ENCODE measurements around the gene RFX4. TPM values are rescaled to one million over a fixed set of nuclear protein-coding genes. Genes with fewer than 3 reads are reported as not detected.

The RFX4 gene
- total RNA-seq, 1 experiment from 2014 or later, result not detected

GRCh38 chr12:106601031-106601430, 18.2 kb downstream of the RFX4 start:
- Histone ChIP-seq H3K9ac (ENCODE audit: low read length) (no peak overlapping the region), H3K4me2 (ENCODE audit: low read length) (no peak overlapping the region), H3K79me2 (ENCODE audit: insufficient read depth, low read length) (no peaks in the 10 kb centered on the region), H3K9me3 (ENCODE audit: control insufficient read depth in 1 of 2, insufficient read depth in 1 of 2, low read depth in 1 of 2, low read length in 2 of 2) (no peaks in the 10 kb centered on the region), H3K27ac (ENCODE audit: low read depth, low read length) (no peak overlapping the region), H3K4me1 (ENCODE audit: control insufficient read depth in 1 of 2, insufficient read depth in 2 of 2, low read length in 2 of 2) (no peaks in the 10 kb centered on the region), H4K20me1 (ENCODE audit: insufficient read depth) (no peaks in the 10 kb centered on the region), H3K9me2 (ENCODE audit: insufficient read depth) (no peaks in the 10 kb centered on the region), H3K27me3 (ENCODE audit: insufficient read depth, low read length) (no peaks in the 10 kb centered on the region), H2AFZ (ENCODE audit: low read depth, low read length, poor library complexity, severe bottlenecking) (no peak overlapping the region), H3K36me3 (ENCODE audit: control insufficient read depth in 1 of 2, insufficient read depth in 2 of 2, low read length in 2 of 2) (no peaks in the 10 kb centered on the region), H3K4me3 (replicated peaks in 1 of 2; ENCODE audit: low read depth in 1 of 2, low read length in 2 of 2) (no peak overlapping the region)
- no peak for DNase-seq (ENCODE audit: low read depth, low spot score)
- ATAC-seq, result 0 out of 2 replicates have a peak, but pooled peaks have one; percentile 30
- BruUV-seq (replicated peaks), result no TSS peak
- CTCF ChIA-PET, result no interaction called here
- RAD21 ChIA-PET (ENCODE audit: low non-redundant PET in 1 of 2, low total read pairs in 2 of 2, uncharacterized antibody in 2 of 2, unreplicated experiment in 2 of 2), result no interaction called here
- TF ChIP-seq ZNF274 (IDR thresholded peaks at IDR 0.05; ENCODE audit: low read depth, low read length) (no peak), JUND (IDR thresholded peaks at IDR 0.05) (no peak), SIN3A (IDR thresholded peaks at IDR 0.05; ENCODE audit: low read depth) (no peak), ZFX (IDR thresholded peaks at IDR 0.05) (no peak)
- POLR2A ChIA-PET, result no interaction called here
- intact Hi-C loops (cut with micrococcal nuclease), result no loop called here

GRCh38 chr12:106601496-106601895, 18.7 kb downstream of the RFX4 start:
- Histone ChIP-seq H4K20me1 (ENCODE audit: insufficient read depth) (no peaks in the 10 kb centered on the region), H3K4me1 (ENCODE audit: control insufficient read depth in 1 of 2, insufficient read depth in 2 of 2, low read length in 2 of 2) (no peaks in the 10 kb centered on the region), H3K27ac (ENCODE audit: low read depth, low read length) (no peak overlapping the region), H3K9me2 (ENCODE audit: insufficient read depth) (no peaks in the 10 kb centered on the region), H3K4me3 (replicated peaks in 1 of 2; ENCODE audit: low read depth in 1 of 2, low read length in 2 of 2) (no peak overlapping the region), H2AFZ (ENCODE audit: low read depth, low read length, poor library complexity, severe bottlenecking) (no peak overlapping the region), H3K79me2 (ENCODE audit: insufficient read depth, low read length) (no peaks in the 10 kb centered on the region), H3K27me3 (ENCODE audit: insufficient read depth, low read length) (no peaks in the 10 kb centered on the region), H3K9ac (ENCODE audit: low read length) (no peak overlapping the region), H3K36me3 (ENCODE audit: control insufficient read depth in 1 of 2, insufficient read depth in 2 of 2, low read length in 2 of 2) (no peaks in the 10 kb centered on the region), H3K9me3 (ENCODE audit: control insufficient read depth in 1 of 2, insufficient read depth in 1 of 2, low read depth in 1 of 2, low read length in 2 of 2) (no peaks in the 10 kb centered on the region), H3K4me2 (ENCODE audit: low read length) (no peak overlapping the region)
- POLR2A ChIA-PET, result no interaction called here
- CTCF ChIA-PET, result no interaction called here
- ATAC-seq (no peak), DNase-seq (ENCODE audit: low read depth, low spot score) (no peak)
- intact Hi-C loops (cut with micrococcal nuclease), result no loop called here
- RAD21 ChIA-PET (ENCODE audit: low non-redundant PET in 1 of 2, low total read pairs in 2 of 2, uncharacterized antibody in 2 of 2, unreplicated experiment in 2 of 2), result no interaction called here
- BruUV-seq (replicated peaks), result no TSS peak
- TF ChIP-seq SRF (IDR thresholded peaks at IDR 0.05; ENCODE audit: low read depth) (no peak), CBX3 (IDR thresholded peaks at IDR 0.05; ENCODE audit: low read depth) (no peak), ELF1 (IDR thresholded peaks at IDR 0.05; ENCODE audit: borderline replicate concordance, low read depth) (no peak), ZNF274 (IDR thresholded peaks at IDR 0.05; ENCODE audit: low read depth, low read length) (no peak), EZH2 (IDR thresholded peaks at IDR 0.05) (no peak), ATF3 (IDR thresholded peaks at IDR 0.05) (no peak), CTCF (IDR thresholded peaks at IDR 0.05 in 2 of 3, conservative IDR thresholded peaks at IDR 0.05 in 1 of 3; ENCODE audit: borderline replicate concordance in 1 of 3, insufficient read depth in 1 of 3, low read depth in 2 of 3, low read length in 2 of 3) (no peak), ZFX (IDR thresholded peaks at IDR 0.05) (no peak), MAX (IDR thresholded peaks at IDR 0.05) (no peak), ZBTB33 (IDR thresholded peaks at IDR 0.05; ENCODE audit: extremely low read depth, insufficient replicate concordance, low read length) (no peak), EZH2phosphoT487 (IDR thresholded peaks at IDR 0.05; ENCODE audit: borderline replicate concordance) (no peak), SIN3A (IDR thresholded peaks at IDR 0.05; ENCODE audit: low read depth) (no peak), TCF7L2 (IDR thresholded peaks at IDR 0.05; ENCODE audit: borderline replicate concordance, extremely low read depth, insufficient read depth, insufficient read length) (no peak)

Measured in HCT116 (cell line).